Measurements from ENCODE around the gene RIC3. TPM values are rescaled to one million over a fixed set of nuclear protein-coding genes. Genes with fewer than 3 reads are reported as not detected.

The RIC3 gene
- 10 to 100 TPM in 2 of 4 donors, 1 to 10 TPM in 2; 3.3 to 43.0 (median 12.5) TPM for total RNA-seq

- Histone ChIP-seq H3K36me3 (no peaks in the 10 kb centered on the region), H3K4me1 (peaks cover 0 to 4% (median 2%) of the 10 kb centered on the region in 4 donors), H3K27ac (peak within 1 kb of the TSS in 2 of 4 donors; percentile 25 to 27), H3K4me3 (peak within 1 kb of the TSS; percentile 31 to 57 (median 44)), H3K27me3 (peaks cover 48% of the 10 kb centered on the region), H3K9me3 (no peaks in the 10 kb centered on the region)
- WGBS, 2 donors (ENCODE audit: low coverage in 1 of 2), result 2 to 38% methylated on average over 17 to 62 of the region's 62 CpGs
- in situ Hi-C loops (cut with MboI; ENCODE audit: low pct_ligation_motif_present in 1 of 4, low pct_unique_long_range_greater_than_20kb in 1 of 4, low sequenced_read_pairs in 3 of 4) (no loop called here), intact Hi-C loops (cut with DNase I; ENCODE audit: low total_unique reads) (no loop called here)
- TF ChIP-seq EP300 (IDR thresholded peaks at IDR 0.05; ENCODE audit: low read depth) (no peak), POLR2AphosphoS5 (IDR thresholded peaks at IDR 0.05) (no peak), CTCF (IDR thresholded peaks at IDR 0.05) (no peak), POLR2A (IDR thresholded peaks at IDR 0.05) (no peak)
- DNase-seq, result peak; percentile 30
Observed at GRCh38 chr11:8168485-8169257, at the start of gene RIC3. TSS of gene RIC3 (minus strand) at chr11:8169025. CDS start at chr11:8168989, 36 bp downstream.

- TF ChIP-seq EP300 (IDR thresholded peaks at IDR 0.05; ENCODE audit: low read depth), result no peak
- Histone ChIP-seq H3K27me3 (no peaks in the 10 kb centered on the region), H3K4me1 (peaks cover 0 to 7% (median 5%) of the 10 kb centered on the region in 4 donors), H3K27ac (no peak overlapping the region), H3K4me3 (no peak overlapping the region), H3K36me3 (no peaks in the 10 kb centered on the region), H3K9me3 (no peaks in the 10 kb centered on the region)
- DNase-seq, result no peak
- 73% methylated on average over 4 of the region's 4 CpGs; no CpG with 5 or more reads in 1 of the 2 donors for WGBS, 2 donors (ENCODE audit: low coverage in 1 of 2)
- in situ Hi-C loops (cut with MboI; ENCODE audit: low pct_ligation_motif_present in 1 of 4, low pct_unique_long_range_greater_than_20kb in 1 of 4, low sequenced_read_pairs in 3 of 4) (no loop called here), intact Hi-C loops (cut with DNase I; ENCODE audit: low total_unique reads) (no loop called here)
Observed at GRCh38 chr11:8218409-8218808, 49.6 kb upstream of the RIC3 start.

- intact Hi-C loops (cut with DNase I; ENCODE audit: low total_unique reads) (no loop called here), in situ Hi-C loops (cut with MboI; ENCODE audit: low pct_ligation_motif_present in 1 of 4, low pct_unique_long_range_greater_than_20kb in 1 of 4, low sequenced_read_pairs in 3 of 4) (no loop called here)
- H3K9me3 ChIP-seq, result no peaks in the 10 kb centered on the region
Observed at GRCh38 chr11:8217926-8218325, 49.1 kb upstream of the RIC3 start.

GRCh38 chr11:8217136-8217535, 48.3 kb upstream of the RIC3 start:
- in situ Hi-C loops (cut with MboI; ENCODE audit: low pct_ligation_motif_present in 1 of 4, low pct_unique_long_range_greater_than_20kb in 1 of 4, low sequenced_read_pairs in 3 of 4), result no loop called here
- no peaks in the 10 kb centered on the region for H3K36me3 ChIP-seq
- no peak overlapping the region for H3K27ac ChIP-seq
- peaks cover 0 to 6% (median 4%) of the 10 kb centered on the region in 4 donors for H3K4me1 ChIP-seq
- H3K4me3 ChIP-seq, result no peak overlapping the region
- 73 to 80% methylated on average over 1 to 4 of the region's 4 CpGs for WGBS, 2 donors (ENCODE audit: low coverage in 1 of 2)
- no peaks in the 10 kb centered on the region for H3K9me3 ChIP-seq
- intact Hi-C loops (cut with DNase I; ENCODE audit: low total_unique reads), result no loop called here
- H3K27me3 ChIP-seq, result no peaks in the 10 kb centered on the region
- DNase-seq, result no peak
- TF ChIP-seq CTCF (IDR thresholded peaks at IDR 0.05) (no peak), POLR2A (IDR thresholded peaks at IDR 0.05) (no peak), POLR2AphosphoS5 (IDR thresholded peaks at IDR 0.05) (no peak), EP300 (IDR thresholded peaks at IDR 0.05; ENCODE audit: low read depth) (no peak)

More at GRCh38 chr11:8217926-8218325, 49.1 kb upstream of the RIC3 start:
- Histone ChIP-seq H3K27ac (no peak overlapping the region), H3K4me3 (no peak overlapping the region), H3K27me3 (no peaks in the 10 kb centered on the region), H3K36me3 (no peaks in the 10 kb centered on the region), H3K4me1 (peaks cover 0 to 7% (median 5%) of the 10 kb centered on the region in 4 donors)
- WGBS, 2 donors (ENCODE audit: low coverage in 1 of 2), result 83% methylated on average over 11 of the region's 11 CpGs; no CpG with 5 or more reads in 1 of the 2 donors
- no peak for TF ChIP-seq EP300 (IDR thresholded peaks at IDR 0.05; ENCODE audit: low read depth)
- TF ChIP-seq POLR2AphosphoS5 (IDR thresholded peaks at IDR 0.05), result no peak
- TF ChIP-seq CTCF (IDR thresholded peaks at IDR 0.05), result no peak
- no peak for TF ChIP-seq POLR2A (IDR thresholded peaks at IDR 0.05)
- DNase-seq, result no peak
